Measurements from ENCODE around the gene BAZ1B.

DNA sequence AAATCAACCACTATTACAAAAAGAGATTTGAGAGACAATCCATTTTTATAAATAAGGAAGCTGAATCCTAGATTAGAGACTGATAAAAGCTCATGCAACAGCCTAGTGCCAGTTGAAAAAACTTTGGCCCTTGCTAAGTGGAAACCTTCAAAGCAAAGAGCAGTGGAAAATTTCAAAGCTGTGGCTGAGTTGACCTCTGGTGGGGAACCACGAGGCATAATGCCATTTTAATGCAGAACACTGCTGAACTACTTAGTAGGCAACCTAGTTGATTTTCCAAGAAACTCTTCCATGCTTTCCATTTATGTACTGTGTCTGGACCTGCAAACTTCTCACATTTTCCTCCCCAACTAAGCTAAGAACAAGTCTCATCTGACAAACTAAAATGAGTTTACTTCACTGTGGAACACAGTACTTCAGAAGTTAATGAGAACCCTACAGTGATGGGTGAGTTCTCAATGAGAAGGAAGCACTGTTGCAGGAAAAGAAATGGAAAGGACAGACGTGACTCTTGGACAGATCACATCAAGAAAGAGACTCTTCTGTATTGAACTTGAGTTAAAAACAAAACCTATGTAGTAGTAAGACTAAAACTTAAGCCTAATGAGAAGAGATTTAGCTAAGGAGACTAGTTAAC lies 69.0 kb downstream of the BAZ1B start:
- TF ChIP-seq POLR2A (IDR thresholded peaks at IDR 0.05; ENCODE audit: low read depth, low read length) (no peak), CTCF (conservative IDR thresholded peaks at IDR 0.05; ENCODE audit: low read depth, low read length) (no peak), CEBPB (IDR thresholded peaks at IDR 0.05; ENCODE audit: low read depth, low read length) (no peak), SMC3 (IDR thresholded peaks at IDR 0.05; ENCODE audit: low read depth, low read length) (no peak), MAZ (IDR thresholded peaks at IDR 0.05; ENCODE audit: borderline replicate concordance, low read depth, low read length) (no peak), BHLHE40 (IDR thresholded peaks at IDR 0.05; ENCODE audit: low read depth, low read length) (no peak)
